H1 (cell line): ENCODE measurements around the gene TRIM10.
"Not testable (repeated sequence)": the region's sequence is repeated elsewhere in the genome, so short reads cannot be mapped to it uniquely, and the experiment has no call there.

Experiments used
- BRCA1 ChIP-seq: IDR thresholded peaks from 2 replicates; pipeline ENCODE4 v1.6.1; 2012; ENCODE audit warnings: low read depth, low read length, improper control_type of control experiment
- POLR2A ChIP-seq, 2 experiments: IDR thresholded peaks; 1 replicate in 1 of 2; 2 replicates in 1 of 2; pipeline ENCODE4 v1.6.1; 2011; ENCODE audit warnings: low read depth in 2 of 2, low read length in 2 of 2, mild to moderate bottlenecking in 2 of 2; ENCODE audit errors: control extremely low read depth in 1 of 2
- RBBP5 ChIP-seq: IDR thresholded peaks from 2 replicates; pipeline ENCODE4 v1.7.1; 2012; ENCODE audit warnings: low read depth, mild to moderate bottlenecking, inconsistent platforms, low read length, moderate library complexity, borderline replicate concordance
- RNF2 ChIP-seq: fragments of 200-900, 300-1000 bp; sonication (generic); IDR thresholded peaks from 2 replicates; pipeline ENCODE4 v1.7.1; 2016; ENCODE audit warnings: borderline replicate concordance, low read depth, mild to moderate bottlenecking, antibody characterized with exemption, low read length; ENCODE audit not compliant: poor library complexity, severe bottlenecking; ENCODE audit errors: missing control alignments
- TEAD4 ChIP-seq: IDR thresholded peaks from 2 replicates; pipeline ENCODE4 v1.6.1; 2012; ENCODE audit warnings: low read depth, low read length, inconsistent platforms, mixed read lengths
- TF ChIP-seq, protein P1 (sequence below): IDR thresholded peaks from 2 replicates; pipeline ENCODE4 v1.6.1; 2012; ENCODE audit warnings: inconsistent platforms
- TF ChIP-seq, protein P2 (sequence below), 3 experiments: IDR thresholded peaks; 1 replicate in 2 of 3; 2 replicates in 1 of 3; pipeline versions ENCODE4 v1.5.1 to v1.6.1; 2011; ENCODE audit warnings: low read length in 3 of 3, mild to moderate bottlenecking in 3 of 3, inconsistent platforms in 2 of 3, low read depth in 1 of 3, moderate library complexity in 1 of 3; ENCODE audit not compliant: insufficient read depth in 1 of 3; ENCODE audit errors: control extremely low read depth in 1 of 3

DNA sequence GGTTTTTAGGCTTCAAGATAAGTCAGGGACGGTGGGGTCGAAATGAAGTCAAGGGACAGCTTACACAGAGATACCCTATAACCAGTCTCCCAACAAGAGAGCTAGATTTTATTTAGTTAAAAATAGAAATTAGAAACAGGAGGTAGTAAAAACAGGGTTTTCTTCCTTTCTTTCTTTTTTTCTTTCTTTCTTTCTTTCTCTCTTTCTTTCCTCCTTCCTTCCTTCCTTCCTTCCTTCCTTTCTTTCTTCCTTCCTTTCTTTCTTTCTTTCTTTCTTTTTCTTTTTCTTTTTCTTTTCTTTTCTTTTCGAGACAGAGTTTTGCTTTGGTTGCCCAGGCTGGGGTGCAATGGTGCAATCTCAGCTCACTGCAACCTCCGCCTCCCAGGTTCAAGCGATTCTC lies 42.3 kb downstream of the TRIM10 start:
- not testable (repeated sequence) for TF ChIP-seq RBBP5; TEAD4; RNF2; BRCA1; POLR2A (IDR thresholded peaks at IDR 0.05; ENCODE audit: control extremely low read depth in 1 of 2, low read depth in 2 of 2, low read length in 2 of 2)
- TF ChIP-seq, protein P1, sequence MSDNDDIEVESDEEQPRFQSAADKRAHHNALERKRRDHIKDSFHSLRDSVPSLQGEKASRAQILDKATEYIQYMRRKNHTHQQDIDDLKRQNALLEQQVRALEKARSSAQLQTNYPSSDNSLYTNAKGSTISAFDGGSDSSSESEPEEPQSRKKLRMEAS: not testable (repeated sequence)
- TF ChIP-seq, protein P2, sequence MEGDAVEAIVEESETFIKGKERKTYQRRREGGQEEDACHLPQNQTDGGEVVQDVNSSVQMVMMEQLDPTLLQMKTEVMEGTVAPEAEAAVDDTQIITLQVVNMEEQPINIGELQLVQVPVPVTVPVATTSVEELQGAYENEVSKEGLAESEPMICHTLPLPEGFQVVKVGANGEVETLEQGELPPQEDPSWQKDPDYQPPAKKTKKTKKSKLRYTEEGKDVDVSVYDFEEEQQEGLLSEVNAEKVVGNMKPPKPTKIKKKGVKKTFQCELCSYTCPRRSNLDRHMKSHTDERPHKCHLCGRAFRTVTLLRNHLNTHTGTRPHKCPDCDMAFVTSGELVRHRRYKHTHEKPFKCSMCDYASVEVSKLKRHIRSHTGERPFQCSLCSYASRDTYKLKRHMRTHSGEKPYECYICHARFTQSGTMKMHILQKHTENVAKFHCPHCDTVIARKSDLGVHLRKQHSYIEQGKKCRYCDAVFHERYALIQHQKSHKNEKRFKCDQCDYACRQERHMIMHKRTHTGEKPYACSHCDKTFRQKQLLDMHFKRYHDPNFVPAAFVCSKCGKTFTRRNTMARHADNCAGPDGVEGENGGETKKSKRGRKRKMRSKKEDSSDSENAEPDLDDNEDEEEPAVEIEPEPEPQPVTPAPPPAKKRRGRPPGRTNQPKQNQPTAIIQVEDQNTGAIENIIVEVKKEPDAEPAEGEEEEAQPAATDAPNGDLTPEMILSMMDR (IDR thresholded peaks at IDR 0.05; ENCODE audit: control extremely low read depth in 1 of 3, insufficient read depth in 1 of 3, low read depth in 1 of 3, low read length in 3 of 3): not testable (repeated sequence)
